ENCODE results near the gene ZRSR2.
A peak's percentile ranks its signal among the peaks of the same experiment; 100 is the strongest.
"Not testable (repeated sequence)": the region's sequence is repeated elsewhere in the genome, so short reads cannot be mapped to it uniquely, and the experiment has no call there.

The ZRSR2 gene

GRCh38 chrX:15789979-15790768, at the start of gene ZRSR2:
ZRSR2 (plus strand) TSS chrX:15790484; CDS start chrX:15790496, 12 bp downstream.
- peak; percentile 87 for DNase-seq

GRCh38 chrX:15744181-15744867, 46.0 kb upstream of the ZRSR2 start:
- DNase-seq: no peak

GRCh38 chrX:15745179-15745578, 45.1 kb upstream of the ZRSR2 start:
- DNase-seq: no peak

GRCh38 chrX:15746651-15747050, 43.6 kb upstream of the ZRSR2 start:
- DNase-seq: not testable (repeated sequence)

GRCh38 chrX:15747626-15748173, 42.6 kb upstream of the ZRSR2 start:
- no peak for DNase-seq

GRCh38 chrX:15748841-15749240, 41.4 kb upstream of the ZRSR2 start:
- no peak for DNase-seq

- peak; percentile 8 for DNase-seq
These were observed 40.4 kb upstream of the ZRSR2 start for GRCh38 chrX:15749642-15750610.

GRCh38 chrX:15750611-15751154, 39.6 kb upstream of the ZRSR2 start:
- no peak for DNase-seq

- no peak for DNase-seq
These were observed 39.0 kb upstream of the ZRSR2 start for GRCh38 chrX:15751155-15751819.

- no peak for DNase-seq
These were observed 35.2 kb upstream of the ZRSR2 start for GRCh38 chrX:15755091-15755490.

- no peak for DNase-seq
These were observed 32.1 kb upstream of the ZRSR2 start for GRCh38 chrX:15758140-15758539.

GRCh38 chrX:15759886-15760285, 30.4 kb upstream of the ZRSR2 start:
- not testable (repeated sequence) for DNase-seq

- DNase-seq: peak; percentile 39
These were observed 28.6 kb upstream of the ZRSR2 start for GRCh38 chrX:15761564-15762191.

- no peak for DNase-seq
These were observed 20.9 kb upstream of the ZRSR2 start for GRCh38 chrX:15769300-15769954.

GRCh38 chrX:15781961-15782699, 8.2 kb upstream of the ZRSR2 start:
- peak; percentile 14 for DNase-seq

- no peak for DNase-seq
These were observed 5.0 kb upstream of the ZRSR2 start for GRCh38 chrX:15785176-15785750.

GRCh38 chrX:15786915-15787314, 3.4 kb upstream of the ZRSR2 start:
- no peak for DNase-seq

GRCh38 chrX:15790769-15791290, 546 bp downstream of the ZRSR2 start:
- DNase-seq: no peak

GRCh38 chrX:15797707-15798106, 7.4 kb downstream of the ZRSR2 start:
- DNase-seq: no peak

Data from stimulated activated CD4-positive, alpha-beta T cell treated with anti-CD3 and anti-CD28 coated beads, Interleukin-4, amount 100 ng/mL, for 24 hours (primary cell).